COLO829 (cell line): Measurements from ENCODE around the gene RSPH10B2.
"Not testable (repeated sequence)": the region's sequence is repeated elsewhere in the genome, so short reads cannot be mapped to it uniquely, and the experiment has no call there.

Experiments used
- DNase-seq: peaks from one replicate; pipeline ENCODE4 v3.0.0; 2012; ENCODE audit warnings: low spot score

RSPH10B2 gene

GRCh38 chr7:6753964-6754363 lies at the start of gene RSPH10B2:
Gene RSPH10B2 (plus strand): TSS chr7:6754103. CDS start chr7:6757678, 3,575 bp downstream.
- DNase-seq = not testable (repeated sequence)

GRCh38 chr7:6705959-6706665 lies 47.8 kb upstream of the RSPH10B2 start:
- peak; percentile 25 for DNase-seq

- peak; percentile 99 for DNase-seq
Measured at GRCh38 chr7:6706666-6707407, 47.1 kb upstream of the RSPH10B2 start, which contains the start of gene ZNF12. Gene ZNF12 (minus strand): TSS chr7:6706947. CDS start chr7:6705173, 1,774 bp downstream.

GRCh38 chr7:6708304-6708703 lies 45.6 kb upstream of the RSPH10B2 start:
- no peak for DNase-seq

GRCh38 chr7:6709808-6710207 lies 44.1 kb upstream of the RSPH10B2 start:
- no peak for DNase-seq

GRCh38 chr7:6714360-6714759 lies 39.5 kb upstream of the RSPH10B2 start:
- no peak for DNase-seq

- DNase-seq = not testable (repeated sequence)
Measured at GRCh38 chr7:6715898-6716297, 38.0 kb upstream of the RSPH10B2 start.

GRCh38 chr7:6718124-6718523 lies 35.8 kb upstream of the RSPH10B2 start:
- no peak for DNase-seq

GRCh38 chr7:6724351-6724750 lies 29.6 kb upstream of the RSPH10B2 start:
- DNase-seq = not testable (repeated sequence)

GRCh38 chr7:6725003-6725402 lies 28.9 kb upstream of the RSPH10B2 start:
- DNase-seq = no peak

- DNase-seq = not testable (repeated sequence)
Measured at GRCh38 chr7:6726341-6726740, 27.6 kb upstream of the RSPH10B2 start.

- peak; percentile 39 for DNase-seq
Measured at GRCh38 chr7:6727663-6728062, 26.2 kb upstream of the RSPH10B2 start.

GRCh38 chr7:6728893-6729491 lies 24.9 kb upstream of the RSPH10B2 start:
- DNase-seq = not testable (repeated sequence)

GRCh38 chr7:6729492-6730342 lies 24.2 kb upstream of the RSPH10B2 start:
- peak; percentile 95 for DNase-seq

- DNase-seq = no peak
Measured at GRCh38 chr7:6730343-6730633, 23.6 kb upstream of the RSPH10B2 start.

GRCh38 chr7:6738415-6738814 lies 15.5 kb upstream of the RSPH10B2 start:
- DNase-seq = not testable (repeated sequence)

GRCh38 chr7:6744410-6745100 lies 9.3 kb upstream of the RSPH10B2 start:
- not testable (repeated sequence) for DNase-seq

- not testable (repeated sequence) for DNase-seq
Measured at GRCh38 chr7:6749335-6749734, 4.6 kb upstream of the RSPH10B2 start.

- DNase-seq = not testable (repeated sequence)
Measured at GRCh38 chr7:6750173-6750572, 3.7 kb upstream of the RSPH10B2 start.

- DNase-seq = not testable (repeated sequence)
Measured at GRCh38 chr7:6761186-6761585, 7.3 kb downstream of the RSPH10B2 start.

- not testable (repeated sequence) for DNase-seq
Measured at GRCh38 chr7:6781581-6781980, 27.7 kb downstream of the RSPH10B2 start.
